ENCODE measurements around the gene CLCNKA.
"Not testable (repeated sequence)": the region's sequence is repeated elsewhere in the genome, so short reads cannot be mapped to it uniquely, and the experiment has no call there.

Gene CLCNKA

GRCh38 chr1:16050328-16050727 is 28.5 kb downstream of the CLCNKA start:
- TF ChIP-seq ZFX (IDR thresholded peaks at IDR 0.05) (no peak), CTCF (conservative IDR thresholded peaks at IDR 0.05) (no peak)
- no peak overlapping the region for H3K27ac ChIP-seq

GRCh38 chr1:16051039-16051438 is 29.2 kb downstream of the CLCNKA start:
- TF ChIP-seq ZFX (IDR thresholded peaks at IDR 0.05) (no peak), CTCF (conservative IDR thresholded peaks at IDR 0.05) (no peak)

GRCh38 chr1:16051949-16052348 is 30.1 kb downstream of the CLCNKA start:
- H3K27ac ChIP-seq, result not testable (repeated sequence)

More at GRCh38 chr1:16051039-16051438, 29.2 kb downstream of the CLCNKA start:
- H3K27ac ChIP-seq, result no peak overlapping the region

- H3K27ac ChIP-seq, result no peak overlapping the region
- no peak for TF ChIP-seq CTCF (conservative IDR thresholded peaks at IDR 0.05)
- TF ChIP-seq ZFX (IDR thresholded peaks at IDR 0.05), result no peak
Observed at GRCh38 chr1:16053781-16054502, 32.1 kb downstream of the CLCNKA start.

GRCh38 chr1:16054598-16055540 is 33.0 kb downstream of the CLCNKA start:
- TF ChIP-seq ZFX (IDR thresholded peaks at IDR 0.05) (no peak), CTCF (conservative IDR thresholded peaks at IDR 0.05) (no peak)
- H3K27ac ChIP-seq, result no peak overlapping the region

- no peak overlapping the region for H3K27ac ChIP-seq
- TF ChIP-seq ZFX (IDR thresholded peaks at IDR 0.05), result no peak
- peak; percentile 82 for TF ChIP-seq CTCF (conservative IDR thresholded peaks at IDR 0.05)
Observed at GRCh38 chr1:16055613-16056520, 34.0 kb downstream of the CLCNKA start.

- H3K27ac ChIP-seq, result not testable (repeated sequence)
Observed at GRCh38 chr1:16056521-16056912, 34.7 kb downstream of the CLCNKA start.

- H3K27ac ChIP-seq, result not testable (repeated sequence)
Observed at GRCh38 chr1:16057314-16057915, 35.6 kb downstream of the CLCNKA start.

GRCh38 chr1:16058394-16059120 is 36.7 kb downstream of the CLCNKA start:
- H3K27ac ChIP-seq, result not testable (repeated sequence)

Data from C4-2B (cell line).